Progenitor cell of endocrine pancreas (in vitro differentiated cells): ENCODE results near the gene ACYP2. TPM values are rescaled to one million over a fixed set of nuclear protein-coding genes. Genes with fewer than 3 reads are reported as not detected.

Experiments used
- DNase-seq: peaks from one replicate; pipeline ENCODE4 v3.0.0; 2021; ENCODE audit warnings: low spot score; ENCODE audit not compliant: unreplicated experiment
- H3K27ac Mint-ChIP-seq: 2 replicates; pipeline ENCODE4 v1.8.0; 2021; ENCODE audit warnings: mild to moderate bottlenecking, moderate library complexity, mixed read lengths
- H3K27me3 Mint-ChIP-seq: 2 replicates; pipeline ENCODE4 v1.8.0; 2021; ENCODE audit warnings: mixed read lengths
- H3K36me3 Mint-ChIP-seq: 2 replicates; pipeline ENCODE4 v1.8.0; 2022; ENCODE audit warnings: mixed read lengths; ENCODE audit not compliant: insufficient read depth
- H3K4me1 Mint-ChIP-seq: 2 replicates; pipeline ENCODE4 v1.8.0; 2021; ENCODE audit warnings: low read depth, mixed read lengths
- H3K4me3 Mint-ChIP-seq: 2 replicates; pipeline ENCODE4 v1.8.0; 2021; ENCODE audit warnings: low read depth, mild to moderate bottlenecking, moderate library complexity, mixed read lengths
- H3K9me3 Mint-ChIP-seq: 2 replicates; pipeline ENCODE4 v1.8.0; 2021; ENCODE audit warnings: low read depth, mixed read lengths
- total RNA-seq: library from RNA; stranded (reverse); gene quantifications from 2 replicates; pipeline ENCODE4 v1.2.1, GENCODE V29; 2021
- TF ChIP-seq, protein P1 (sequence below): fragments of 200-600 bp; sonication (generic); IDR thresholded peaks from one replicate; pipeline ENCODE4 v1.5.0; 2021; ENCODE audit warnings: antibody characterized with exemption, mild to moderate bottlenecking; ENCODE audit not compliant: unreplicated experiment

The ACYP2 gene
- total RNA-seq, 1 donor from 2014 or later: 8.6 TPM

DNA sequence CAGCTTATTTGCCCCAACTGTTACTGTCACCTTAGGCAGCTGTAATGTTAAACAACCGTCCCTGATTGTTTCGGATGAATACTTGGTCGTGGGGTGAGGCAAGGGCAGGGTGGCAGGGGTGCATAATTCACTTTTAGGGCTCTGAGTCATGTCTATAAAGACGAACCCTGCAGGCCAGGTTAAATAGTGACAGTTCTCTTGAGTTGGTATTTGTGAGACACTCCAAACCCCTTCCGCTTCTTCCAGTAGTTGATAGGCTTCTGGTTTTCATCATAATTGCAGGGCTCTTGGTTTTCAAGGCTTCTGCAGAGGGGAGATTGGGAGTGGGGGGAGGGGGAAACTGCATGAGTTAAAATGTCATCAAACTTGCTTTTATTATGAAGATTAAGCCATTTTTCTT, 237.8 kb downstream of the ACYP2 start:
- Mint-ChIP-seq H3K4me1 (no peaks in the 10 kb centered on the region), H3K27me3 (no peaks in the 10 kb centered on the region), H3K9me3 (no peaks in the 10 kb centered on the region), H3K36me3 (no peaks in the 10 kb centered on the region), H3K4me3 (no peak overlapping the region), H3K27ac (no peak overlapping the region)
- TF ChIP-seq, protein P1, sequence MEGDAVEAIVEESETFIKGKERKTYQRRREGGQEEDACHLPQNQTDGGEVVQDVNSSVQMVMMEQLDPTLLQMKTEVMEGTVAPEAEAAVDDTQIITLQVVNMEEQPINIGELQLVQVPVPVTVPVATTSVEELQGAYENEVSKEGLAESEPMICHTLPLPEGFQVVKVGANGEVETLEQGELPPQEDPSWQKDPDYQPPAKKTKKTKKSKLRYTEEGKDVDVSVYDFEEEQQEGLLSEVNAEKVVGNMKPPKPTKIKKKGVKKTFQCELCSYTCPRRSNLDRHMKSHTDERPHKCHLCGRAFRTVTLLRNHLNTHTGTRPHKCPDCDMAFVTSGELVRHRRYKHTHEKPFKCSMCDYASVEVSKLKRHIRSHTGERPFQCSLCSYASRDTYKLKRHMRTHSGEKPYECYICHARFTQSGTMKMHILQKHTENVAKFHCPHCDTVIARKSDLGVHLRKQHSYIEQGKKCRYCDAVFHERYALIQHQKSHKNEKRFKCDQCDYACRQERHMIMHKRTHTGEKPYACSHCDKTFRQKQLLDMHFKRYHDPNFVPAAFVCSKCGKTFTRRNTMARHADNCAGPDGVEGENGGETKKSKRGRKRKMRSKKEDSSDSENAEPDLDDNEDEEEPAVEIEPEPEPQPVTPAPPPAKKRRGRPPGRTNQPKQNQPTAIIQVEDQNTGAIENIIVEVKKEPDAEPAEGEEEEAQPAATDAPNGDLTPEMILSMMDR: no peak
- no peak for DNase-seq

Other genes starting within 250 kb of the ACYP2 start
- gene PSME4, start 144.6 kb upstream of the ACYP2 start, total RNA-seq: 63.9 and 69.9 TPM in 2 replicates
- not detected in 2 replicates for gene TSPYL6, start 140.6 kb downstream of the ACYP2 start, total RNA-seq